ENCODE data around the gene COBL.

DNA sequence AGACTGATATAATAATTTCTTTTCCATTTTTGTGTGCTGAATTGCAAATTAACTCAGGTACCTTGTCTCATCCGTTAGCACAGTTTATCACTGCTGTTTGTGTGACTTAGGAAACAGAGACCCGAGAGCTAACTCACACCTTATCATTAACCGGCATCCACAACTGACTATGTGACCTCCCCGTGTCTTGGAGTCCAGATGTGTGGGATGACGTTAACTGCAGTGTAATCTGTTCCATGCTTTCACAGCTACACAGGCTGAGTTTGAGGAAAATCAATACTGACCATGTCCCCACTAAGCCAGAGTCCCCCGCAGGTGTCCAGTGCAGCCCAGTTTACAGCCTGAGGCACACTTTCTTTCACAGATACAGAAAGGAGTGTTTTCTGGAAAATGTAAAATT is 154.7 kb downstream of the COBL start:
- TF ChIP-seq ETV6 (conservative IDR thresholded peaks at IDR 0.05 in 1 of 2, IDR thresholded peaks at IDR 0.05 in 1 of 2; ENCODE audit: borderline replicate concordance in 1 of 2, low read depth in 1 of 2) (no peak), CEBPB (IDR thresholded peaks at IDR 0.05; ENCODE audit: borderline replicate concordance in 1 of 2, low read depth in 2 of 2, low read length in 2 of 2) (no peak), SIX5 (IDR thresholded peaks at IDR 0.05; ENCODE audit: low read depth, low read length, severe bottlenecking) (no peak), POLR2AphosphoS5 (IDR thresholded peaks at IDR 0.05; ENCODE audit: low read length) (no peak), CHD2 (IDR thresholded peaks at IDR 0.05; ENCODE audit: borderline replicate concordance, low read depth, low read length) (no peak), CREM (IDR thresholded peaks at IDR 0.05; ENCODE audit: low read depth) (no peak)
- TF ChIP-seq, protein P1, sequence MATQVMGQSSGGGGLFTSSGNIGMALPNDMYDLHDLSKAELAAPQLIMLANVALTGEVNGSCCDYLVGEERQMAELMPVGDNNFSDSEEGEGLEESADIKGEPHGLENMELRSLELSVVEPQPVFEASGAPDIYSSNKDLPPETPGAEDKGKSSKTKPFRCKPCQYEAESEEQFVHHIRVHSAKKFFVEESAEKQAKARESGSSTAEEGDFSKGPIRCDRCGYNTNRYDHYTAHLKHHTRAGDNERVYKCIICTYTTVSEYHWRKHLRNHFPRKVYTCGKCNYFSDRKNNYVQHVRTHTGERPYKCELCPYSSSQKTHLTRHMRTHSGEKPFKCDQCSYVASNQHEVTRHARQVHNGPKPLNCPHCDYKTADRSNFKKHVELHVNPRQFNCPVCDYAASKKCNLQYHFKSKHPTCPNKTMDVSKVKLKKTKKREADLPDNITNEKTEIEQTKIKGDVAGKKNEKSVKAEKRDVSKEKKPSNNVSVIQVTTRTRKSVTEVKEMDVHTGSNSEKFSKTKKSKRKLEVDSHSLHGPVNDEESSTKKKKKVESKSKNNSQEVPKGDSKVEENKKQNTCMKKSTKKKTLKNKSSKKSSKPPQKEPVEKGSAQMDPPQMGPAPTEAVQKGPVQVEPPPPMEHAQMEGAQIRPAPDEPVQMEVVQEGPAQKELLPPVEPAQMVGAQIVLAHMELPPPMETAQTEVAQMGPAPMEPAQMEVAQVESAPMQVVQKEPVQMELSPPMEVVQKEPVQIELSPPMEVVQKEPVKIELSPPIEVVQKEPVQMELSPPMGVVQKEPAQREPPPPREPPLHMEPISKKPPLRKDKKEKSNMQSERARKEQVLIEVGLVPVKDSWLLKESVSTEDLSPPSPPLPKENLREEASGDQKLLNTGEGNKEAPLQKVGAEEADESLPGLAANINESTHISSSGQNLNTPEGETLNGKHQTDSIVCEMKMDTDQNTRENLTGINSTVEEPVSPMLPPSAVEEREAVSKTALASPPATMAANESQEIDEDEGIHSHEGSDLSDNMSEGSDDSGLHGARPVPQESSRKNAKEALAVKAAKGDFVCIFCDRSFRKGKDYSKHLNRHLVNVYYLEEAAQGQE (IDR thresholded peaks at IDR 0.05; ENCODE audit: low read depth, low read length): no peak
- TF ChIP-seq, protein P2, sequence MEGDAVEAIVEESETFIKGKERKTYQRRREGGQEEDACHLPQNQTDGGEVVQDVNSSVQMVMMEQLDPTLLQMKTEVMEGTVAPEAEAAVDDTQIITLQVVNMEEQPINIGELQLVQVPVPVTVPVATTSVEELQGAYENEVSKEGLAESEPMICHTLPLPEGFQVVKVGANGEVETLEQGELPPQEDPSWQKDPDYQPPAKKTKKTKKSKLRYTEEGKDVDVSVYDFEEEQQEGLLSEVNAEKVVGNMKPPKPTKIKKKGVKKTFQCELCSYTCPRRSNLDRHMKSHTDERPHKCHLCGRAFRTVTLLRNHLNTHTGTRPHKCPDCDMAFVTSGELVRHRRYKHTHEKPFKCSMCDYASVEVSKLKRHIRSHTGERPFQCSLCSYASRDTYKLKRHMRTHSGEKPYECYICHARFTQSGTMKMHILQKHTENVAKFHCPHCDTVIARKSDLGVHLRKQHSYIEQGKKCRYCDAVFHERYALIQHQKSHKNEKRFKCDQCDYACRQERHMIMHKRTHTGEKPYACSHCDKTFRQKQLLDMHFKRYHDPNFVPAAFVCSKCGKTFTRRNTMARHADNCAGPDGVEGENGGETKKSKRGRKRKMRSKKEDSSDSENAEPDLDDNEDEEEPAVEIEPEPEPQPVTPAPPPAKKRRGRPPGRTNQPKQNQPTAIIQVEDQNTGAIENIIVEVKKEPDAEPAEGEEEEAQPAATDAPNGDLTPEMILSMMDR (IDR thresholded peaks at IDR 0.05 in 2 of 3, conservative IDR thresholded peaks at IDR 0.05 in 1 of 3; ENCODE audit: control insufficient read depth in 2 of 3, extremely low read depth in 1 of 3, insufficient read depth in 1 of 3, low read depth in 3 of 3, low read length in 3 of 3): no peak

Measured in GM12878 (cell line).